Stomach (tissue), 4 donors: ENCODE data around the gene R3HDM2.

ENCODE experiments used
- EP300 ChIP-seq: sonication (generic); formaldehyde crosslinking; IDR thresholded peaks from one replicate; pipeline ENCODE4 v1.6.1; 2017; ENCODE audit warnings: antibody characterized with exemption
- POLR2AphosphoS5 ChIP-seq, 3 donors: sonication (generic); formaldehyde crosslinking; IDR thresholded peaks; one replicate each; pipeline ENCODE4 v1.6.1; 2016; ENCODE audit warnings: antibody characterized with exemption in 3 of 3
- TF ChIP-seq, protein P1 (sequence below), 7 experiments: fragments of 450-650 bp in 4 of 7; fragments of 200-600 bp in 3 of 7; sonication (generic) in 3 of 7; IDR thresholded peaks; one replicate each; pipeline ENCODE4 v1.5.1; 2016 to 2019; ENCODE audit warnings: antibody characterized with exemption in 7 of 7, control low read depth in 2 of 7, mild to moderate bottlenecking in 1 of 7

DNA sequence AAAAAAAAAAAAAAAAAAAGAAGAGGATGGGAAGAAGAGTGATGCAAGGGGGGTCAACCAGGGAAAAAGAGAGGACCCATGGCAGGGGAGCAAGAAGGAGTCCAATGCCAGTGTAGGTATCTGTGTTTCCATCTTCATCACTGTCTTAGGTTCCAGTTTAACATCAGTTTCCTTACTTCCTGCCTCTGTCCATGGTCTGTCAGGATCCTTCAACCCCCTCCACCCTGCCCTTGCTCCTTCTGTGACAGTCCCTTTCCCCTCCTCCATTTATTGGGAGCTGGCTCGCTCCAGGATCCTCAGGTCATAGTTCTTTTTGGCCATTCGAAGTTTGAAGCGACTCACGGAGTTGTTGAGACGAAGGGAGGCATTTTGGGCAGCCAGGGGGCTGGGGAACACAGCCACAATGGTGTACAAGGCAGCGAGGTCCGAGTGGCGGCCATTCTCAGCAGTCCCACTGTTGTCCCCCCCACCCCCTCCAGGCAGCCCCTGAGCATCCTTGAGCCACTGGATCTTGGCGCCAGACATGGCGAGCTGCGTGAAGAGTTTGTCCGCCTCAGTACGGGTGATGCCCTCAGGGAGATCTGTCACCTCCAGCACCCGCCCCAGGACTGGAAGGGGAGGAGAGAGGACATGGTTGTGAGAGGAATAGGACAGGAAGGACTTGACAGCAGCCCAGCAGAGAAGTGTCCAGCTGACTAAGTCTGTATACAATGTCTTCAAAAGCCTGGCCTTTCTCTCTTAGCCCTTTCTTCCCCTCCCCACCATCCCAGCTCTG is 176.2 kb downstream of the R3HDM2 start:
- TF ChIP-seq EP300 (no peak), POLR2AphosphoS5 (IDR thresholded peaks at IDR 0.05) (no peak)
- TF ChIP-seq, protein P1, sequence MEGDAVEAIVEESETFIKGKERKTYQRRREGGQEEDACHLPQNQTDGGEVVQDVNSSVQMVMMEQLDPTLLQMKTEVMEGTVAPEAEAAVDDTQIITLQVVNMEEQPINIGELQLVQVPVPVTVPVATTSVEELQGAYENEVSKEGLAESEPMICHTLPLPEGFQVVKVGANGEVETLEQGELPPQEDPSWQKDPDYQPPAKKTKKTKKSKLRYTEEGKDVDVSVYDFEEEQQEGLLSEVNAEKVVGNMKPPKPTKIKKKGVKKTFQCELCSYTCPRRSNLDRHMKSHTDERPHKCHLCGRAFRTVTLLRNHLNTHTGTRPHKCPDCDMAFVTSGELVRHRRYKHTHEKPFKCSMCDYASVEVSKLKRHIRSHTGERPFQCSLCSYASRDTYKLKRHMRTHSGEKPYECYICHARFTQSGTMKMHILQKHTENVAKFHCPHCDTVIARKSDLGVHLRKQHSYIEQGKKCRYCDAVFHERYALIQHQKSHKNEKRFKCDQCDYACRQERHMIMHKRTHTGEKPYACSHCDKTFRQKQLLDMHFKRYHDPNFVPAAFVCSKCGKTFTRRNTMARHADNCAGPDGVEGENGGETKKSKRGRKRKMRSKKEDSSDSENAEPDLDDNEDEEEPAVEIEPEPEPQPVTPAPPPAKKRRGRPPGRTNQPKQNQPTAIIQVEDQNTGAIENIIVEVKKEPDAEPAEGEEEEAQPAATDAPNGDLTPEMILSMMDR (IDR thresholded peaks at IDR 0.05): no peak
